Right lobe of liver (tissue), 4 donors: ENCODE data around the gene KIF23.

Source experiments
- POLR2A ChIP-seq: fragments of 450-650 bp; IDR thresholded peaks from one replicate; pipeline ENCODE4 v1.6.1; 2017; ENCODE audit warnings: antibody characterized with exemption, mild to moderate bottlenecking
- TF ChIP-seq, protein P1 (sequence below), 4 donors: fragments of 200-600 bp in 3 of 4; fragments of 450-650 bp in 1 of 4; IDR thresholded peaks; one replicate each; pipeline versions ENCODE4 v1.5.1 to v1.8.0; 2016 to 2022; ENCODE audit warnings: antibody characterized with exemption in 4 of 4, mild to moderate bottlenecking in 2 of 4
- donor health status: DM: no; HTN: no; CAD: no.
- donor health status: DM: no; HTN: no; CAD: no.
- donor health status: DM: no; HTN: yes; CAD: no.

GRCh38 chr15:69410248-69410874, 3.8 kb upstream of the KIF23 start:
- TF ChIP-seq, protein P1, sequence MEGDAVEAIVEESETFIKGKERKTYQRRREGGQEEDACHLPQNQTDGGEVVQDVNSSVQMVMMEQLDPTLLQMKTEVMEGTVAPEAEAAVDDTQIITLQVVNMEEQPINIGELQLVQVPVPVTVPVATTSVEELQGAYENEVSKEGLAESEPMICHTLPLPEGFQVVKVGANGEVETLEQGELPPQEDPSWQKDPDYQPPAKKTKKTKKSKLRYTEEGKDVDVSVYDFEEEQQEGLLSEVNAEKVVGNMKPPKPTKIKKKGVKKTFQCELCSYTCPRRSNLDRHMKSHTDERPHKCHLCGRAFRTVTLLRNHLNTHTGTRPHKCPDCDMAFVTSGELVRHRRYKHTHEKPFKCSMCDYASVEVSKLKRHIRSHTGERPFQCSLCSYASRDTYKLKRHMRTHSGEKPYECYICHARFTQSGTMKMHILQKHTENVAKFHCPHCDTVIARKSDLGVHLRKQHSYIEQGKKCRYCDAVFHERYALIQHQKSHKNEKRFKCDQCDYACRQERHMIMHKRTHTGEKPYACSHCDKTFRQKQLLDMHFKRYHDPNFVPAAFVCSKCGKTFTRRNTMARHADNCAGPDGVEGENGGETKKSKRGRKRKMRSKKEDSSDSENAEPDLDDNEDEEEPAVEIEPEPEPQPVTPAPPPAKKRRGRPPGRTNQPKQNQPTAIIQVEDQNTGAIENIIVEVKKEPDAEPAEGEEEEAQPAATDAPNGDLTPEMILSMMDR (IDR thresholded peaks at IDR 0.05) = peak in 2 of 4 donors; percentile 24 to 36
- no peak for TF ChIP-seq POLR2A
